Osteoblast (primary cell): ENCODE measurements around the gene KLHL18. TPM values are rescaled to one million over a fixed set of nuclear protein-coding genes. Genes with fewer than 3 reads are reported as not detected.

Source experiments
- DNase-seq: peaks from one replicate; pipeline ENCODE4 v3.0.0; 2011; ENCODE audit warnings: low spot score, mixed read lengths; ENCODE audit not compliant: insufficient read length; ENCODE audit errors: missing footprints
- H2AFZ ChIP-seq: 2 replicates; pipeline ENCODE4 v1.6.0; 2011; ENCODE audit warnings: mild to moderate bottlenecking, low read length
- H3K27ac ChIP-seq: 2 replicates; pipeline ENCODE4 v1.5.1; 2011; ENCODE audit warnings: mild to moderate bottlenecking, low read depth, low read length, moderate library complexity
- H3K27me3 ChIP-seq: 2 replicates; pipeline ENCODE4 v1.6.0; 2012; ENCODE audit warnings: mild to moderate bottlenecking, control low read depth, inconsistent platforms, low read length, moderate library complexity; ENCODE audit not compliant: insufficient read depth
- H3K36me3 ChIP-seq: 2 replicates; pipeline ENCODE4 v1.5.1; 2011; ENCODE audit warnings: mild to moderate bottlenecking, low read length, control low read depth, moderate library complexity; ENCODE audit not compliant: insufficient read depth
- H3K4me1 ChIP-seq: 2 replicates; pipeline ENCODE4 v1.5.1; 2011; ENCODE audit warnings: mild to moderate bottlenecking, low read length, control low read depth, moderate library complexity; ENCODE audit not compliant: insufficient read depth
- H3K4me2 ChIP-seq: 2 replicates; pipeline ENCODE4 v1.6.0; 2011; ENCODE audit warnings: mild to moderate bottlenecking, low read length; ENCODE audit not compliant: insufficient read depth
- H3K4me3 ChIP-seq: fragments of 200-600 bp; sonication (generic); 3 replicates; pipeline ENCODE4 v1.5.1; 2012; ENCODE audit warnings: mild to moderate bottlenecking, low read length, inconsistent platforms; ENCODE audit not compliant: insufficient read depth
- H3K79me2 ChIP-seq: 2 replicates; pipeline ENCODE4 v1.6.0; 2012; ENCODE audit warnings: mild to moderate bottlenecking, low read length, control low read depth, inconsistent platforms; ENCODE audit not compliant: insufficient read depth
- H3K9me3 ChIP-seq: 2 replicates; pipeline ENCODE4 v1.5.1; 2011; ENCODE audit warnings: low read depth, low read length, control low read depth
- H4K20me1 ChIP-seq: 2 replicates; pipeline ENCODE4 v1.6.0; 2012; ENCODE audit warnings: mild to moderate bottlenecking, low read length, control low read depth; ENCODE audit not compliant: insufficient read depth
- CTCF ChIP-seq: IDR thresholded peaks from 2 replicates; pipeline ENCODE4 v1.5.1; 2011; ENCODE audit warnings: mild to moderate bottlenecking, low read depth, low read length, moderate library complexity; ENCODE audit errors: extremely low read depth
- total RNA-seq: library from RNA; depleted of rRNA; stranded (reverse); fragments of >200 nt; gene quantifications from 2 replicates; pipeline ENCODE4 v1.2.3, GENCODE V29; 2012

KLHL18 gene
- total RNA-seq, 1 donor = 21.4 TPM

GRCh38 chr3:47274652-47275051 is 8.1 kb upstream of the KLHL18 start:
- no peaks in the 10 kb centered on the region for H3K9me3 ChIP-seq

GRCh38 chr3:47276558-47276957 is 6.2 kb upstream of the KLHL18 start:
- H3K79me2 ChIP-seq = peaks cover 3% of the 10 kb centered on the region
- no peaks in the 10 kb centered on the region for H3K9me3 ChIP-seq
- H3K36me3 ChIP-seq = no peaks in the 10 kb centered on the region
- H3K4me2 ChIP-seq = no peak overlapping the region
- H3K4me1 ChIP-seq = peaks cover 6% of the 10 kb centered on the region
- no peak for TF ChIP-seq CTCF
- no peak overlapping the region for H3K4me3 ChIP-seq
- no peaks in the 10 kb centered on the region for H3K27me3 ChIP-seq
- H3K27ac ChIP-seq = no peak overlapping the region
- DNase-seq = no peak
- no peaks in the 10 kb centered on the region for H4K20me1 ChIP-seq
- H2AFZ ChIP-seq = no peak overlapping the region

More at GRCh38 chr3:47274652-47275051, 8.1 kb upstream of the KLHL18 start:
- TF ChIP-seq CTCF = no peak
- Histone ChIP-seq H3K36me3 (no peaks in the 10 kb centered on the region), H3K27me3 (no peaks in the 10 kb centered on the region), H2AFZ (no peak overlapping the region), H3K27ac (no peak overlapping the region), H3K79me2 (no peaks in the 10 kb centered on the region), H3K4me2 (no peak overlapping the region), H3K4me3 (no peak overlapping the region), H4K20me1 (no peaks in the 10 kb centered on the region), H3K4me1 (no peaks in the 10 kb centered on the region)
- no peak for DNase-seq

GRCh38 chr3:47280519-47280918 is 2.2 kb upstream of the KLHL18 start:
- no peak for DNase-seq
- Histone ChIP-seq H3K4me2 (no peak overlapping the region), H3K36me3 (no peaks in the 10 kb centered on the region), H3K4me3 (no peak overlapping the region), H2AFZ (no peak overlapping the region), H3K4me1 (peaks cover 19% of the 10 kb centered on the region), H3K9me3 (no peaks in the 10 kb centered on the region), H3K27ac (no peak overlapping the region), H3K79me2 (peaks cover 31% of the 10 kb centered on the region), H4K20me1 (no peaks in the 10 kb centered on the region), H3K27me3 (no peaks in the 10 kb centered on the region)
- TF ChIP-seq CTCF = no peak

- DNase-seq = no peak
- H3K36me3 ChIP-seq = peaks cover 3% of the 10 kb centered on the region
- H3K9me3 ChIP-seq = no peaks in the 10 kb centered on the region
- peaks cover 55% of the 10 kb centered on the region for H3K79me2 ChIP-seq
- peaks cover 19% of the 10 kb centered on the region for H3K4me1 ChIP-seq
- TF ChIP-seq CTCF = no peak
- peaks cover 8% of the 10 kb centered on the region for H4K20me1 ChIP-seq
- peak overlapping the region; percentile 98 for H2AFZ ChIP-seq
- peak overlapping the region; percentile 90 for H3K4me2 ChIP-seq
- peak overlapping the region; percentile 97 for H3K27ac ChIP-seq
- H3K4me3 ChIP-seq = peak overlapping the region; percentile 99
- H3K27me3 ChIP-seq = no peaks in the 10 kb centered on the region
Measured at GRCh38 chr3:47283193-47283537, 421 bp downstream of the KLHL18 start.
